Stimulated activated CD4-positive, alpha-beta T cell treated with anti-CD3 and anti-CD28 coated beads, Interleukin-1b, Interleukin-23, amount 100 ng/mL, for 4 hours (primary cell): Measurements from ENCODE around the gene CPB2.

Experiments
- DNase-seq, 2 donors: peaks; one replicate each; pipeline ENCODE4 v3.0.0-alpha.2; 2020; ENCODE audit warnings: low read depth in 2 of 2

Gene CPB2

DNA sequence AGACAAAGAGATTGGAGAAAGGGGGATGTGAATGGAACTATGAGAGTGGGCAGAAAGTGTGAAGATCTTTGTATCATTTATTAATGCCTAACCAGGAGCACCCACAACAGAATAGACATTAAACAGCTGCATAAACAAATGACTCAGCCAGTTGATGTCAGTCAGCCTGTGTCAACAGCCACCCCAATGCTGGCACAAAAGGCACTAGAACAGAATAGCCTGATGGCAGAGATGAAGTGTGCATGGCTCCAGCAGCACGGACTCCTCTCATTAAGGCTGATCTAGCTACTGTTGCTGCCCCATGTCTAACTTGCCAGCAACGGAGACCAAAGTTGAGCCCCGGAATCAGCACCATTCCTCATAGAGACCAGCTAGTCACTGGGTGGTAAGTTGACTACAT lies 7.8 kb downstream of the CPB2 start:
- no peak for DNase-seq

DNA sequence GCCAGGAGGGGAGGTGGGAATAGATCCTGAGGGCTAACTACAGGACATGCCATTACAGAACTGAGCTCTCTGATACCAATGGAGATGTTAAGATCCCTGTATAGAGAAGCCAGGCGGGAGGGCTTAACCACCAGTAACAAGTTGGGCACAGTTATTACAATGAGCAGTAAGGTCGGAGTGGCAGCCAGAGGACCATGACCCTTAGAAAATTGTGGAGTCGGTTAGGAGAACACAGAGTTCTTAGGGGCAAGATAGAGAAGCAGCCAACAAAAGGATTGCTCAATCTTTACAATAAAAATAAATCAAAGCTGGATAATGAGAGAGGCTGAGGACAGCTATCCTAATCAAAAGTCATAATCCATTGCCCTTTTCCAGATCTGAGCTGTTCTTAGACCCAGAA lies 10.4 kb downstream of the CPB2 start:
- DNase-seq: no peak

GRCh38 chr13:46088821-46089562 lies 15.8 kb downstream of the CPB2 start:
- no peak for DNase-seq

DNA sequence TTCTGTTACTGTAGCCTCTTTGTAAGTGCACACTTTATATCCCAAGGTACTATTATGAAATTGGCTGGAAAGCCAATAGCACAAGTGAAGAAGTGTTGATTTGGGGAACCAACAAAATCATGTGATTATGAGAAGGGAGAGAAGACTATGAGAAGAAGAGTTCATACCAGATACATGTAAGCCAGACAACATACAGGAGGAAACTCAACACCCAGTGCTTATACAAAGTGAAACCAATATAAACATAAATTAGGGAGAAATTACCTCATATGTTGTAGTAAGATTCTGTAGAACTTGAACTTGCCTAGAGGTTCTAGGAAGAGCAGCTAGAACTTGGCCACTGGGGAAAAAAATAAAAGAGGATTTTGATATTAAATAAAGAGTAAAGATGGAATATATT lies 17.4 kb downstream of the CPB2 start:
- no peak for DNase-seq

- no peak for DNase-seq
These were observed 17.8 kb downstream of the CPB2 start for GRCh38 chr13:46086985-46087384.

- DNase-seq: no peak
These were observed 18.4 kb downstream of the CPB2 start for GRCh38 chr13:46086421-46086922.

GRCh38 chr13:46085737-46086136 lies 19.1 kb downstream of the CPB2 start:
- no peak for DNase-seq

GRCh38 chr13:46082324-46082723 lies 22.5 kb downstream of the CPB2 start:
- no peak for DNase-seq

DNA sequence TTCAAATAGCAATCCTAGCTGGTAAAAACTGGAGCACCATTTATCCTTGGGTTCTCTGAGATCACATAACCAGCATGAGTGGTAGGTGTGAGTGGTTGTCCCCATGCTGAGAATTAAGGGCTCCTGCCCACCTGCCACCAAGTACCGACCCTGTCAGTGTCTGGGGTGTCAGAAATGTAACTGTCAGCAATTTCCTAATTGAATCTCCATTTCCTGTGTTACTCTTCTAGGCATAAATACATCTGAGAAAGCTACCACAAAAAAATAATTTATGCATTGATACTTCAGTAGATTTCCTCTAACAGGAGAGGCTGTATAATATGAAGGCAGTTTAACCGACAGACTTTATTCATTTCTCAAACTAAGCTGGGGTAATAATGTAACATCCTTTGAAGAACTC lies 25.1 kb downstream of the CPB2 start:
- DNase-seq: no peak

DNA sequence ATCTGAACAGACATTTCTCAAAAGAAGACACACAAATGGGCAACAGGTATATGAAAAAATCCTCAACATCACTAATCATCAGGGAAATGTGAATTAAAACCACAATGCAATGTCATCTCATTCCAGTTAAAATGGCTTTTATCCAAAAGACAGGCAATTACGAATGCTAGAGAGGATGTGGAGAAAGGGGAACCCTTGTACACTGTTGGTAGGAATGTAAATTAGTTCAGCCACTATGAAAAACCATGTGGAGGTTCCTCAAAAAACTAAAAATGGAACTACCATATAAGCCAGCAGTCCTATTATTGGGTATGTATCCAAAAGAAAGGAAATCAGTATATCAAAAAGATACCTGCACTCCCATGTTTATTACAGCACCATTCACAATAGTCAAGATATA lies 27.6 kb downstream of the CPB2 start:
- DNase-seq: no peak

DNA sequence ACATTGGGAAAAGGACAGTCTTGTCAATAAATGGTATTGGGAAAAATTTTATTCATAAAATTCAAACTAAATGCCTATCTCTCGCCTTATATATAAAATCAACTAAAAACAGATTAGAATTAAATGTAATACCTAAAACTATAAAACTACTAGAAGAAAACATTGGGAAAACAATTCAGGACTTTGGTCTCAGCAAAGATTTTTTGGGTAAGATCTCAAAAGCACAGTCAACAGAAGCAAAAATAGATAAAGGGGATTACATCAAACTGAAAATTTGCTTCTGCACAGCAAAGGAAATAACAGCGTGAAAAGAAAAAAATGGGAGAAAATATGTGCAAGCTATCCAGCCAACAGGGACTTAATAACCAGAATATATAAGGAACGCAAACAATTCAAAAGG lies 28.0 kb downstream of the CPB2 start:
- DNase-seq: no peak

GRCh38 chr13:46075811-46076210 lies 29.0 kb downstream of the CPB2 start:
- DNase-seq: no peak

GRCh38 chr13:46071590-46072249 lies 33.1 kb downstream of the CPB2 start:
- DNase-seq: no peak

DNA sequence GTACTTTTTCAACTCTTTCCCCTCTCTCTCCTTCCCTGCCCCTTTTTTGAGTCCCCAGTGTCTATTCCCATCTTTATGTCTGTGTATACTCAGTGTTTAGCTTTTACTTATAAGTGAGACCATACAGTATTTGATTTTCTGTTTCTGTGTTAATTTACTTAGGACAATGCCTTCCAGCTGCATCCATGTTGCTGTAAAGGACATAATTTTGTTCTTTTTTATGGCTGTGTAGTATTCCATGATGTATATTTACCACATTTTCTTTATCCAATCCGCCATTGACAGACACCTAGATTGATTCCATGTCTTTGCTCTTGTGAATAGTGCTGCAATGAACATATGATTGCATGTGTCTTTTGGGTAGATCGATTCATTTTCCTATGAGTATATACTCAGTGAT lies 41.5 kb downstream of the CPB2 start:
- DNase-seq: no peak

DNA sequence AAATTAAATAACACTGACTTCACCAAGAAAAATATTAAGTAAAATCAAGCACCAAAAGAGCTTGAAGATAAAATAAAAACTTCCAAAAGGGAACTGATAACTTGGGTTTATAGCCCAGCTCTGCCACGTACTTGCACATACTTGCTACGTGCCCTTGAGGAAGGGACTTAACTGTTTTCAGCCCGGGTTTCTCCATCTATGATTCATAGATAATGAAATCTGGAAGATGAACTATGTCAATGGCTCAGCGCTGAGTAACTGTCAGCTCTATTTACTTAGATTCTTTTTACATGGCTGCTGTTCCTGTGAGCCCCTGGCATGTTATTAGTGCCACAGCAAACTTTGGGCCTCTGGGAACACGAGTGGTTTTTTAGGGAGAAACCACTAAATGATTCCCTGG lies 42.6 kb downstream of the CPB2 start:
- no peak for DNase-seq

GRCh38 chr13:46059405-46059804 lies 45.4 kb downstream of the CPB2 start:
- no peak for DNase-seq

DNA sequence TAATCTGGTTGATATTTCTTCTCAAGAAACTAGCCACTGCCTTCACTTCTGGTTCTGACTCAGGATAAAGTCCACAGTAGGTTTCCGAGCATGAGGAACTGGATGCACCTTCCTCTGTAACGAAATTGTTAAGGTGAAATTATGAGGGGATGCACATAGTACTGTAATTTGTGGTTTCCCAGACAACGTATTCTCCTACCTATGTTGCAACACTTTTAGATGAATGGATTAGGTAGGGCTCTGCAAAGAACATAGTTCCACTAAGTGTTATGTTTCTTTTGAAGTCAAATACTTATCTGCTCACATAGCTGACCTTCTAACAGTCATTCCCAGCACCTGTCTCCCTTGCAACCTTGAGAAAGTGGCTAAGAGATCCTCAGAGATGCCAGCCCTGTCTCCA lies 46.6 kb downstream of the CPB2 start:
- DNase-seq: no peak

DNA sequence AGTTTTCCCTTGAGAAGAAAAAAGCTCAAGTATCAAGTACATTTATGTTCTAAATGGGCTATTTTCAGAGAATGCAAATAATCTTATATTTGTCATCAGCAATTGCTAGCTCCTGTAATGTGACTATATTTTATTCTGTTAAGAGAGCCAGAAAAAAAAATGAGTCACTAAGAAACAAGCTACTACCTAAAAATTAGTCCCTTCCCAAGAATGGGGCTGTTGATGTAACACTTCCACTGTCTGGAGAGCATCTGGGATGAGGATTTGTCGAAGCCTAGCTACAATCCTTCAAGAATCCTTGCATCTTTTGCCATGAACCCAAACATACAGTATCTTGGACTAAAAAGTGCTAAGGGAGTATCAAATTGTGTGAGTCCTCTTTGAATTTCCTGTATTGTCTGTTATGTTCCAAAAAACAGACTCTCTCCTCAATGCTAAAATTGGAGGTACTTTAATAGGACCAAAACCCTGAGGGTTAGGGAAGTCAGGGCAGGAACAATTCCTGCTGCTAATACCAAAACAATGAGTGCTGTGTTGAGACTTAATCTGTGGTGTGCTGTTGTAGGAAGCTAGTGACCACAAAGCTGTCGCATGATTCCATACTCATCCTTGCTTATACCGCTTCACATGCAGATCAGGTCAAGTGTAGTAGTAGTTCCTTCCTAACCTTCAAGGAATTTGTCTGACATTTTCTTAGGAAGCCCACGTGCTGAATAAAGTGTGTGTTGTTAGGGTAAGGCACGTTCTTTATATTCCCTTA lies 47.4 kb downstream of the CPB2 start:
- no peak for DNase-seq

- no peak for DNase-seq
These were observed 51.4 kb downstream of the CPB2 start for GRCh38 chr13:46053162-46054012.

- peak; percentile 77 to 87 for DNase-seq
These were observed 52.3 kb downstream of the CPB2 start, which contains the start of gene ZC3H13 for GRCh38 chr13:46052319-46053161. Gene ZC3H13, minus strand, starts transcription at chr13:46052746. Its CDS starts 7,239 bp downstream, at chr13:46045507.

- no peak for DNase-seq
These were observed 52.9 kb downstream of the CPB2 start for GRCh38 chr13:46051968-46052318.
